Subcutaneous adipose tissue (tissue), 4 donors: ENCODE data around the gene CCDC174. TPM values are rescaled to one million over a fixed set of nuclear protein-coding genes. Genes with fewer than 3 reads are reported as not detected.

Source experiments
- CTCF ChIP-seq: fragments of 450-650 bp; IDR thresholded peaks from one replicate; pipeline ENCODE4 v1.5.1; 2016; ENCODE audit warnings: low read depth, mild to moderate bottlenecking, control low read depth, antibody characterized with exemption, moderate library complexity
- total RNA-seq, 4 donors: library from RNA; depleted of rRNA; stranded (reverse); fragments of >200 nt; gene quantifications; one replicate each; pipeline ENCODE4 v1.1.0, GENCODE V29; 2016

CCDC174 gene
- total RNA-seq, 4 donors from 2014 or later = 16.0 to 36.1 (median 18.9) TPM

DNA sequence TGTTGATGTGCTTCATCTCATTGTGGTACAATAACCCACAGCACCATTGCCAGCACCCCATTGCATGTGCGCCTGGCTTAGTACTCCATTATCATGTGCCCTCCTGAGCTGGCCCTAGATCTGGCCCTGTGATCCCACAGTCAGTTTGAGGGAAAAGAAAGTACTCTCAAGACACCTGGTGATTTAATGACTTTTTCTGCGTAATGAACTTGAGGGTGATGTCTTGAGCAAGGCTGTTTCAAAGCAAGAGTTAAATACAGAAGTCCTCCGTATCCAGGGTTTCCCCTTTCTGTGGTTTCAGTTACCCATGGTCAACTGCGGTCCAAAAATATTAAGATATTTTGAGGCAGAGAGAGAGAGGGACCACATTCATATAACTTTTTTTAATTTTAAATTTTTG is 39.7 kb downstream of the CCDC174 start:
- TF ChIP-seq CTCF = no peak

DNA sequence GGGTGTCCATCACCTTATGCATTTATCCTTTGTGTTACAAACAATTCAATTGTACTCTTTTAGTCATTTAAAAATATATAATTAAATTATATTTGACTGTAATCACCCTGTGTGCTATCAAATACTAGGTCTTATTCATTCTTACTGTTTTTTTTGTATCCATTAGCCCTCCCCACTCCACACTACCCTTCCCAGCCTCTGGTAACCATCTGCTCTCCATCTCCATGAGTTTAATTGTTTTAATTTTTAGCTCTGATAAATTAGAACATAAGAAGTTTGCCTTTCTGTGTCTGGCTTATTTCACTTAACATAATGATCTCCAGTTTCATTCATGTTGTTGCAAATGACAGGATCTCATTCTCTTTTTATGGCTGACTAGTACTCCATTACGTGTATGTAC is 40.2 kb downstream of the CCDC174 start:
- TF ChIP-seq CTCF = no peak

DNA sequence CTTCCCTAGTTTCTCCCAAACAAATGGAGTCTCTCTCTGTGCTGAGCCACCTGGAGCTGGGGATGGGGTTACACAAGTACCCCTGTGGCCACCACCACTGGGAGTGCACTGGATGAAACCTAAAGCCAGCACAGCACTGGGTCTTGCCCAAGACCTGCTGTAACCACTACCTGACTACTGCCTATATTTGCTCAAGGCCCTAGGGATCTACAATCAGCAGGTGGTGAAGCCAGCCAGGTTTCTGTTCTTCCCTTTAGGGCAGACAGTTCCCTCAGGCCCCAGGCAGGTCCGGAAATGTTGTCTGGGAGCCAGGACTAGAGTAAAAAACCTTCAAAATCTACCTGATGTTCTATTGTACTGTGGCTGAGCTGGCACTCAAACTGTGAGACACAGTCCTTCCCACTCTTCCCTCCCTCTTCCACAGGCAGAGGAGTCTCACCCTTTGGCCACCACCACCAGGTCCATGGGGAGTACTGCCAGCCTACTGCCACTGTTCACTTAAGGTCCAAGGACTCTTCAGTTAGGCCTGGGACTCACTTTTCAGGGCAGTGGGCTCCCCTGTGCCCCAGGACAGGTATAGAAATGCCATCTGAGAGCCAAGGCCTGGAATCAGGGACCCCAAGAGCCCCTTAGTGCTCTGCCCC is 47.2 kb downstream of the CCDC174 start:
- no peak for TF ChIP-seq CTCF

- no peak for TF ChIP-seq CTCF
Measured at GRCh38 chr3:14699643-14700042, 48.1 kb downstream of the CCDC174 start.

GRCh38 chr3:14700891-14701290 is 49.3 kb downstream of the CCDC174 start:
- no peak for TF ChIP-seq CTCF

DNA sequence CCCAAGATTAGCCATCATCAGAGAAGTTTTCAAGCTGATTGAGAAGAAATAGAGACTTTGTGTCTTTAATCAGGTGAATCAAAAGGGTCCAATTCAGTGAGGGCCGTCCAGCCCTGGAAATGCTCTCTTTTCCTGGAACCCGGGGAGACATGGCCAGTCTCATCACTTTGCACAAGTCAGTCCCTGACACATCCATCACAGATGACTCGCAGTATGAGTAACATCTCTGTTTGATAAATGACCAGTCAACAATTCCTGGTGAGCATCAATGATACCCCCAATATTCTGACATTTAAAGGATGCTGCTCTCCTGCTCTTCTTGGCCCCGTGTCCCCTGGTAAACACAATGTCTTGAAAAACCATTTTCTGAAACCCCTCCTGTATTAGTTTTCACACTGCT is 50.1 kb downstream of the CCDC174 start:
- TF ChIP-seq CTCF = no peak

GRCh38 chr3:14703128-14703750 is 51.7 kb downstream of the CCDC174 start:
- no peak for TF ChIP-seq CTCF
